Erythroblast (primary cell): Measurements from ENCODE around the gene XDH.

Experiments used
- GATA1 ChIP-seq: IDR thresholded peaks from 2 replicates; pipeline ENCODE4 v1.6.1; 2011; ENCODE audit warnings: low read depth, mild to moderate bottlenecking, control low read depth, low read length, moderate library complexity
- POLR2A ChIP-seq: IDR thresholded peaks from 2 replicates; pipeline ENCODE4 v1.6.1; 2011; ENCODE audit warnings: mild to moderate bottlenecking, low read length

DNA sequence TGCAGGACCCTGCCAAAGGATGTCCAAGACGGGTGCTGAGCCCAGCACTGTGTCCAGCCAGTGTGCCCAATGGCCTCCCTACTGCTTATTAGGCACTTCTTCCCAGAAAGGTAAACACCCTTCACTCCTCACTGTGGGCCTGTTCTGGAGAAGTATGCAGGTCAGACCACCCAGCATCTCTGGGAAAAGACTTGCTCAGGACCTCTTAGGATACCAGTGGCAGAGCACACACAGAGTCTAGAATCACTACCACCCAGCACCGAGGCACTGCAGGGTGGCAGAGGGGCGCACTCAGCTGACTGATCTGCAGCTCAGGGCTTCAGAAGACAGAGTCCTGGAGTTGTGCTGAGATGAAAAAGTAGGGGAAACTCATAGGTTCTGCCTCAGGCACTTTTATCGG, 25.8 kb downstream of the XDH start:
- no peak for TF ChIP-seq POLR2A
- no peak for TF ChIP-seq GATA1
